Omental fat pad (tissue), 4 donors: ENCODE measurements around the gene PPP2R5E. TPM values are rescaled to one million over a fixed set of nuclear protein-coding genes. Genes with fewer than 3 reads are reported as not detected.

Experiments
- ATAC-seq: fragments of 150-250 bp; one replicate; pipeline ENCODE4 v1.9.1; 2016; ENCODE audit warnings: mild to moderate bottlenecking, moderate library complexity; ENCODE audit not compliant: low FRiP score
- DNase-seq: peaks from one replicate; pipeline ENCODE4 v3.0.0-alpha.2; 2019; ENCODE audit warnings: low spot score
- CTCF ChIP-seq, 3 donors: fragments of 450-650 bp; IDR thresholded peaks; one replicate each; pipeline ENCODE4 v1.5.1; 2016 to 2017; ENCODE audit warnings: antibody characterized with exemption in 3 of 3, mild to moderate bottlenecking in 3 of 3, moderate library complexity in 2 of 3
- total RNA-seq, 4 donors: library from RNA; depleted of rRNA; stranded (reverse); fragments of >200 nt; gene quantifications; one replicate each; pipeline ENCODE4 v1.1.0, GENCODE V29; 2016

Gene PPP2R5E
- total RNA-seq, 4 donors from 2014 or later, result 17.0 to 23.3 (median 21.0) TPM

- no peak for TF ChIP-seq CTCF (IDR thresholded peaks at IDR 0.05)
- DNase-seq (no peak), ATAC-seq (no peak)
Observed at GRCh38 chr14:63467440-63468072, 75.6 kb downstream of the PPP2R5E start.

GRCh38 chr14:63465347-63465746, 77.8 kb downstream of the PPP2R5E start:
- ATAC-seq (no peak), DNase-seq (no peak)
- no peak for TF ChIP-seq CTCF (IDR thresholded peaks at IDR 0.05)

DNA sequence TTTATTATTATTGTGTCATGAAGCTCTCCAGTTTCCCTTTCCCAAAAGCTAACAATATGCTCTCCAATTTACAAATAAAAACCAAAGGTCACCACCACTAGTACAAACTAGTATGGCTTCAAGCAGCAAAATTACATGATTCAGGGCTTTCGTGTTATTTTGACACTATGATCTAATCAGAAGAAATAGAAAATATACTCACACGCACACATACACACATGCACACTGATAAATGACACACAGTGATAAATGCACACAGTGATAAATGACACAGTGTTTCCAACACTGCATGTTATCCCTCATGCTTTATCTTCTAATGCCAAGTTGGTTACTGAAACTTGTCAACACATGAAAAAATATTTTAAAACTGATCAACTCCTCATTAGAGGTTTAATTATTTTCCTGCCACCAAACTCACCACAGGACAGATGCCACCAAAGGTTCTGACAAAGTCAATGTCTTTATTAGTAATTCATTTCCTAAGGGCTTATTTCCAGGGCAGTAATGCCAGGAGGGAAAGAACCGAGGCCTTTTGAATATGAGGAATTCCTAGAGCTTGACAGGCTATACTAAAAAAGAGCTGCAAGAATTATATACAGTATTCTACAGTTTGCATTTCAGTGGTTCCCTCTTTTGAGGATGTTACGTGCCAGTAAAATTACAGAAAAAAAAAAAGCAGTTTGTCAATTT, 82.4 kb downstream of the PPP2R5E start:
- TF ChIP-seq CTCF (IDR thresholded peaks at IDR 0.05), result no peak
- DNase-seq (no peak), ATAC-seq (no peak)

DNA sequence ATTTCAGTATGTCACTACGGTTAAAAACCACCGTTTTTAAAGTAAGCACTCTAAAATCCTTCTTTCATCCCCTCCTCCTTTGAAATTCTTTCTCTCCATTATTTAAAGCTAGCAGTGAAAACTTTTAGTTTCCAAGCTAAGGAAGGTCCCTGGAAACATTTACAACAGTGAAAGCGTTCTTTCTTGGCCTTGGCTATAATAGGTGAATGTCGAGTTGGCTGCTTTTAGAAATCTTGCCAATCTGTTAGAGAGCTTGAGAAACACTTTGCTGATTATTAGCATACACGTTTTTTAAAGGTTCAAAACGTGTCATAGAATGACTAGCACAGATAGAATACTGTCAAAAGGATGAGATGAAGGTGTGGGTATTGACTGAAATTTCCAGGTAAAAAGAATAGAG, 83.4 kb downstream of the PPP2R5E start:
- no peak for TF ChIP-seq CTCF (IDR thresholded peaks at IDR 0.05)
- ATAC-seq (no peak), DNase-seq (no peak)

GRCh38 chr14:63457498-63457897, 85.7 kb downstream of the PPP2R5E start:
- no peak for TF ChIP-seq CTCF (IDR thresholded peaks at IDR 0.05)
- ATAC-seq (no peak), DNase-seq (no peak)

GRCh38 chr14:63454863-63455622, 88.1 kb downstream of the PPP2R5E start:
- no peak for TF ChIP-seq CTCF (IDR thresholded peaks at IDR 0.05)
- ATAC-seq (no peak), DNase-seq (no peak)
